Nucleus accumbens (tissue), 56 donors: ENCODE results near the gene PRKCH.

ENCODE experiments used
- DNase-seq, 56 donors: peaks; one replicate each; lab custom pipeline; 2025; lab: John Stamatoyannopoulos, UW

Gene PRKCH

DNA sequence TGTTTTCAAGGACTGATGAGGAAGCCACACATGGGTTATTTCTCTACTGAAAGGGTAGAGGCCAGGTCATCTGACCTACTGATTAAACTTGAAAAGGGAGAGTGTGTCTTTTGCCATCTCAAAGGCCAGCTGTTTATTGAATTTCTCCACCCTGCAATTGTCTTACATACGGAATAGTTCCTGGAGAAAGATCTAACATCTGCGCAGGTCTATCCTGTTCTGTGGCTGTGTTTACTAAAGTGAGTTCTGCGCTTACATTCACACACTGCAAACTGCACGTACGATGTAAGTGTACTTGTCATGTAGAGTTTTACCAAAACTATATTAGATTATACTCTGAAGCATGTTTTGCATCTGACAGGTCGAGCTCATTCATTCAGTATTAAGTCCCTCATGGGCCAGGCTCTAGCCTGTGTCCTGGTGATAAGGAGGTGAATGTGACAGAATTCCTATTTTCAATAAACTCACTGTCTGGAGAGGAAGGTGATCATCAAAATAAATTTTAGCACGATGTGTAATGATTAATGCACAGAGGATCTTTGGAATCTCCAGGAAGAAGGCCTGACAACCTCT, 96.6 kb downstream of the PRKCH start:
- no peak for DNase-seq

DNA sequence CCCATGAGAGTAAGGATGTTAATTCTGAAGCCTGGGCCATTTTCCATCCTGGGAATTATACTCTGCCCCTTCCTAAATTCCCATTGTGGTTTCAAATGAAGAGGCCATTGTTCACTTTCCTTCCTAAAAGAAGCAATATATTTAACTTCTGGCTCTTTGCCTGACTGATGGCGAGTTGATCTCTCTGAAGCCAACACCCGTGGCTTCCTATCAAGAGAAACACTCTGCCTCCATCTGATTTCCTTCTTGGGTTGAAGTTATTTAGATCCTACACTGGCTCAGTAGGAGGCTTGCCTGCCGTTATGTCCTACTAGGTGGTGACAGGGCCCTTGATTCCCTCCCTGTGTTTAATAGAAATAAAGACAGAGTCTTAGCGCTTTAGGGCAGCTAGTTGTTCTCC, 97.4 kb downstream of the PRKCH start:
- DNase-seq = no peak

DNA sequence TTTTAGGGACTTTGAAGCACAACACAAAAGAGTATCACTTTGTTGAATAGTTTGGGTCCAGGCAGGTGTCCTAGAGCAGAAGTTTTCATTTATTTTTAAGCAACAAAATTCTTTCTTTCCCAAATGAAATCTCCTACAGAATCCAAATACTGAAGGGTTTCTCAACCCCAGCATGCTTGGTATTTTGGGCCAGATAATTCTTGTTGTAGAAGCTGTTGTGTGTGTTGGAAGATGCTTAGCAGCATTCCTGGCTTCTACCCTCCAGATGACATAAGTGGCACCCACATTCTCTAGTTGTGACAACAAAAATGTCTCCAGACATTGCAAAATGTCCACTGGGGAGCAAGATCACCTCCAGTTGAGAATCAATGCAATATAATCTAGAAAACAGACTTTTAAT, 97.8 kb downstream of the PRKCH start:
- no peak for DNase-seq

DNA sequence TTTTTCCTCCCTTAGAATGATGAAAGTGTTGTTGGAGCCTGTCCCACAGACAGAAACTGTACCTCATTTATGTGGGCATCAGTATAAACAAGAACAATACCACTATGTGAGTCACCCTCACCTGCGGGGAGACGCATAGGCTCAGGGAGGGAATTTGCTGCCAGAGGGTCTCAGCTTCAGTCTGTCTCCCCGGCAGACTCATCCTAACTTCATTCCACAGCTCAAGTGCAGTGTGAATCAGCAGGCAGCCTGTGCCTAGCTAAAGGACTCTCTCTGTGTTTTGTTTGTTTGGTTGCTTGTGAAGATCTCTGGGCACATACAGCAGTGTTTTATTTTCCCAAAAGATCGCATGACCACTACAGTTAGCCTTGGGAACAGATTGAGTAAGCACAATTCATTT, 98.9 kb downstream of the PRKCH start:
- DNase-seq = no peak

DNA sequence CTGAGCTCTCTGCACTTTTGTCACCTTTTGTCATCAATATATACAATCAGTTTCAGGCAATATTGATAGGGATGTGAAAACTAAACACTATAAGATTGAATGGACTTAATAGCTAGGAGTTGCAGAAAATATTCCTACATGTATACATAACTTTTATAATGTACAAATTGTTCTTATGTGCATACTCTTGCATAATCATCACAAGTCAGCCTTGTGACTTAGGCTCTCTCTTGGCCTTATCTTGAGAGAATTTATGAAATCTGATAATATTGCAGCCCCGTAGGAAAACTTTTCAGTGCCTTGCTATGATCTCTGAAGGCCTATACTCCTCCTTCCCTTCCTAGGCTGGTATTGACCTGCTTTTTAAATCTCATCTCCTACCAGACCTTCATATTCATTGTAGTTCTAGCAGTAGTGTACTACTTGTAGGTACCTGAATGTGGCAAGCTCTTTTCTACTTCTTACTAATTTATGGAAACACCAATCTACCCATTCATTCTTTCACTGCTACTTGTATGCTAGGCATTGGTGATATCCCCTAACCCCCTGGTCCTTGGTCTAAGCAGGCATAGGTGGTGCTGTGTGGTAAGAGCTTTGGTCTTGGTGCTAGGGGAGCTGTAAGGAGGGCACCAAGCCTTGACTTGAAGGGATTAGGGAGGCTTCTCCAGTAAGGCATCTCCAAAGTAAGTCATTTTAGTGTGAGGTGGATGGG, 100.0 kb downstream of the PRKCH start:
- no peak for DNase-seq

DNA sequence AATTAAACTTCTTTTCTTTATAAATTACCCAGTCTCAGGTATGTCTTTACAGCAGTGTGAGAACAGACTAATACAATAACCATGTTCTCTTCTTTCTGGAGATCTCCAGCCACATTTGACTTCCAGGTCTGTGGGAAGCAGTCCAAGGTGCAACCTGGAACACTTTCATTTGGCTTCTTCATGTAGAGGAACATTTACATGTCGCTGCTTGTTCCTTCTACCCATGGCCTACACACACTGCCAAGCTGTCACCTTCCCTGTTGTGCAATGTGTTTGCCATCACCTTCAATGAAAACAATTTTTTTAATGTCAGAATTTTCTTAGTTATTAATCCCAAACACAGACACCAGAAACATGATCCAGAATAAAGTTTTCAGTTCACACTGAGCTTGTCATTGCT, 104.7 kb downstream of the PRKCH start:
- no peak for DNase-seq

DNA sequence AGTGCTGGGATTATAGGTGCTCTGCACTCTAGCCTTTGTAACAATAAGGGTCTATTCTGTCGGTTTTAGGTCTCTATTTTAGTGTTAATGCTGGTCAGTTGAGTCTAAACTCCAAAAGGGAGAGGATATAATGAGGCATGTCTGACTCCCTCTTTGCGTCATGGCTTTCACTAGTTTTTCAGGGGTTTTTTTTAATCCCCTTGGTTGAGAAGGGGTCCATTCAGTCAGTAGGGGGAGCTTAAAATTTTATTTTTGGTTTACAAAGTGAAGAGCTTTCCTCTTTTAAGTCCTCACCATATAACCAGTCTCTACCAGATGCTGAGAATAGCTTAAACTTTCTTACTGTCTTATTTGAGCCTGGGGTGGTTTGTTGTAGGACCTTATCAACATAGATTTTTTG, 106.9 kb downstream of the PRKCH start:
- DNase-seq = no peak

DNA sequence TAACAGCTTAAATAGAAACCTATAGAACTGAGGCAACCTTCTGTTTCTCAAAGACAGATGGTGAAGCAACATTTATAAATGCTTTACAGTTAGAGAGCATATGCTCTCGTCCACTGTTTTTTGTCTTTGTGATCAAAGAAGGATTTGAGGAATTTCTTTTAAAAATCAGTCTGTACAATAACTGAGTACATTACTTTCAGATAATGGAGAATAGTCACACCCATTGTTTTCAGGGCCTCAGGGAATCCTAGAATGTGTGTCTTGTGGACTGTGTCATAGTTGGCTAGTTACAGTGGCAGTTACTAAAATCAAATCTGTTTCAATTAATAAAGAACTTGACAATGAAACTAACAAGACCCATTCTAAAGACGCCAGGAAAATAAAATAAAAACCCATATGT, 107.9 kb downstream of the PRKCH start:
- no peak for DNase-seq

DNA sequence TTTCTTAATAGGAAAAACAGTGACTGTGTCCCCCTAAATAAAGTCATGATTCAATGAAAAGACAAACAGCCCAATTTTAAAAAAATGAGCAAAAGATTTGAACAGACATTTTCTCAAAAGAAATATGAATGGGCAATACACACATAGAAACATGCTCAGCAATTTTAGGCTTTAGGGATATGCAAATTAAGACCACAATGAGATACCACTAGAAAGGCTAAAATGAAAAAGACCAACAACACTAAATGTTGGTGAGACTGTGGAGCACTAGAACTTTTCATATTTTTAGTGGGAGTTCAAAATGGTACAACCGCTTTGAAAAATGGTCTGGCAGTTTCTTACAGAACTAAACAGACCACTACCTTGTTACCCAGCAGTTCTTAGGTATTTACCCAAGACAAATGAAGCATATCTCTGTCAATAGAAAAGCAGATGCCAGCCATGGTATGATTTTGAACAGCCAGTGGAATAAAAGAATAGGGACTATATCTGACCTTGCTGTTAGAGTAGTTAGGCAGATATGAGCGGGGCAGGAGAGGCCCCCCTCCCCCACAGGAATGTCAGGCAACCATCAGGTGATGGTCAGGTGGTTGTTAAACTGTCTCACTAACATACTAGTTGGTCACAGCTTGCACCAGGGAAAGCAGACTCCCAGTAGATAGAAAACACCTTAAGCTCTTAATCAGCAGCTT, 108.8 kb downstream of the PRKCH start:
- no peak for DNase-seq

DNA sequence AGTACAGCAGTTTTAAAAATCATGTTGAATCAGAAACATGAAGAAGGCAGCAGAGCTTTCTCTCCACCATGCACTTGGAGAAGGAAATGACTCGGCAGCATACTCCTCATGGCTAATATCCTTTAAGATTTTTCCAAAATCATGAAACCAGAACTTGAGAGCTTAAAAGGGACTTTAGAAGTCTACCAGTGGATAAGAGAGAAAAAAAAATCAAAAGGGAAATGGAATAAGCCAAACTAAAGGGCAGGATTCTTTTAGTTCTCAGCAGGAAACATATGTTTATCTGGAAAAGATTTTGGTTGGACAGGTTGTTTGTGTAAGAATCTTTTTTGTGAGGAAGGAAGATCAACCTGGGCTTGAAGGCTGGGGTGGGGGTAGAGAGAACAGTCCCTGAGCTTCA, 111.8 kb downstream of the PRKCH start:
- no peak for DNase-seq

DNA sequence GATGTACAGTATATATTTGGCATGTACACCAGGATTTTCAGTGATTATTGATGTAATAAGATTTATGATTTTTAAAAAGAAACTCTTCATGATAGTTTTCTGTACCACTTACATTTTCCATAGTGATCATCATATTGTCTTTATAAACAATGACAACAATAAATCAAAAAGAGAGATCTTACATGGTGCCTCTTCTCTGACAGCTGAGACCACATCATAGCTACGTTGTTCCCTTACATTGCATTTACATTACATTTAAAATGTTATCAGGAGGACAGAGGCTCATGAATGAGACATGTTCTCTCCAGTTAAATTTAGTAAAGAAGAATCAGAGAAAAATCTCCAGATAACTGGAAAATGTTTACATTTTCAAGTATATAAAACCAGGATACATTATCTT, 112.4 kb downstream of the PRKCH start:
- no peak for DNase-seq

DNA sequence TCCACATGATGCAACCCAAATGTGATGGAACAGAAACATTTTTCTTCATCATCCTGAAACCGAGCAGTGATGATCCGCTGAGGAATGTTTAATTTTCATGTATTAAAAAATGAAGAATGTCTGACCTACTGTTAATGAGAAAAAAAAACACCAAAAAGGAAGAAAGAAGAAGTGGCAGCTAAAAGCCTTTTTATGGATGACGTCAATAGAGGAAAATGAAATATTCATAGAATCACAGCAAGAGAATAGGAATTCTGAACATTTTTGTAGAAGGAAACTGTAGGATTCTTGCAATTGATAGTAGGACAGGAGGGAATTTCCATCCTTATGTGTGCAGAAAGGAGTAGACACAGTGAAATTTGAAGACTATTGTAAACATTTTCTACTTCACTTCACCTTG, 112.9 kb downstream of the PRKCH start:
- DNase-seq = no peak

DNA sequence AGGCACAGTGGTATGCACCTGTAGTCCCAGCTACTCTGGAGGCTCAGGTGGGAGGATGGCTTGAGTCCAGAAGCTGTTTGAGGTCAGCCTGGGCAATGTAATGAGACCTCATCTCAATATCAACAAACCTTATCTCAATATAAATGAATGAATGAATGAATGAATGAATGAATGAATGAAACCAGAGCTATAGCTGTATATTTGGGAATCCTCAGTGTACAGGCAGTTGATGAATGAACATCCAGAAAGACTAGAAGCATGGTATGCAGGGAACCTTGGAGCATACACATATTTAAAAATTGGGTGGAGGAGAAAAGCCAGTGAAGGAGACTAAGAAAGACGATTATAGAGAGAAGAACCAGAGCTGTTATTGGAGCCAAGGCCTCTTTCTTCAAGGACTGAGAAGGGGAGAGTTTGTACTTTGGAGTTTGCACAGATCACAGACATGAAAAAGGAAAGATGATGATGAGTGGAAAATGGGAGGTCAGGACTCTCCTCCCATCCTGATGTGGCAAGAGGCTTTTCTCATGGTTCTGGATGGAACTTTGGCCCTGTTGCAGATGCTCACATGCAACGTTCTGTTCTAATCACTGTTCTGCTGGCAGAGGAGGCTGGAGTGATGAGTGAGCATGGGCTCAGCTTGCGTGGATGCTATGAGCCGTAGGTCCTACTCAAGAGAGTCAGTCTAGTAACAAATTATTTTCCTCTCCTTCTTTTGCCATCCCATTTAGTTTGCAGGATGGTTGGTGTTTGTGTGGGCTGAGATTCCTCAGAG, 114.4 kb downstream of the PRKCH start:
- no peak for DNase-seq

DNA sequence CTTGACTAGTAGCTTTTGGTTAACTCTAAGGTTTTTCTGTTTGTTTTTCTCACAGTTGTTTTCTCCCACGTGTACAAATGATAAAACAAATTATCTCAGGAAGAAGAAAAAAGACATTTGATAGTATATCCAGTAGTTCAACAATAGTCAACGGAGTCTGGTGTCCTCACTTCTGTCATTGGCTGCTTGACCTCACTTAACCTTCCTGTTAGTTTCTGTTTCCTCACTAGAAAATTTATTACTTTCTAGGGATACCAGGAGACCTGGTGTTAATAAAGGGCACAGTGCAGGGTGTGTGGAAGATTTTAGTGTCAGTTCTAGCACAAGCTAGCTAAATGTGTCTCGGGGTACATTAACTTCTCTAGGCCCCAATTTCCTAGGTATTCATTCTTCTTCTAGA, 116.0 kb downstream of the PRKCH start:
- DNase-seq = no peak

DNA sequence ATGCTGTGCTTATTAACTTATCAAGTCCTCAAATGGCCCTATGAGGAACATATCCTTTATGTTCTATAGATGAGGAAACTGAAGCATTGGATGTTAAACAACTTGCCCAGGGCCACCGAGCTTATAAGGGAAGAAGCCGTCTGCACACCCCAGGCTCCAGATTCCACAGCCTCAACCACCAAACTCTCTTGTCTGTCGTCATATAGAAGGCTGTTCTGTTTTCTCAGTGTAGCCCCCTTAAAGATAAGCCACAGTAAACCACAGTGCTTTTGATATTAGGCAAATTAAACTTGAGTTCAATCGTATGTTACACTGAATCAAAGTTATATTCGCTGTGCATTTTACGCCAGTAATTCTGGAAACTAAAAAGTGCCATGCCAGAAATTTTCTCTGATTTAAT, 116.7 kb downstream of the PRKCH start:
- DNase-seq = no peak

DNA sequence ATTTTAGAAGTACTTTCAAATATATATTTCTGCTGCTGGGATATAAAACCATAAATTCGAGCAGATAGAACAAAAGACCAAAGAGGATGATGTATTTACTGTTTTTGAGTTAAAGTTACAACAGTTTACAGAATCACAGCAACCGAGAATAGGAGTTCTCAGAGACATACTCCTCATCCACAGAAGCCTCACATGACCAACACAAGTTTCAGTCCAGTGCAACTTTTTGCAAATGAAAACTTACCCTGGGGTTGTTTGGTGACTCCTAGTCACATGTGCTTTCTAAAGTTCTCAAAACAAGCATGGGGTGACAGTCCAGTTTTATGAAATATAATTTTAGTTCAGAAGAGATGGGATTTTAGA, 117.1 kb downstream of the PRKCH start:
- no peak for DNase-seq

DNA sequence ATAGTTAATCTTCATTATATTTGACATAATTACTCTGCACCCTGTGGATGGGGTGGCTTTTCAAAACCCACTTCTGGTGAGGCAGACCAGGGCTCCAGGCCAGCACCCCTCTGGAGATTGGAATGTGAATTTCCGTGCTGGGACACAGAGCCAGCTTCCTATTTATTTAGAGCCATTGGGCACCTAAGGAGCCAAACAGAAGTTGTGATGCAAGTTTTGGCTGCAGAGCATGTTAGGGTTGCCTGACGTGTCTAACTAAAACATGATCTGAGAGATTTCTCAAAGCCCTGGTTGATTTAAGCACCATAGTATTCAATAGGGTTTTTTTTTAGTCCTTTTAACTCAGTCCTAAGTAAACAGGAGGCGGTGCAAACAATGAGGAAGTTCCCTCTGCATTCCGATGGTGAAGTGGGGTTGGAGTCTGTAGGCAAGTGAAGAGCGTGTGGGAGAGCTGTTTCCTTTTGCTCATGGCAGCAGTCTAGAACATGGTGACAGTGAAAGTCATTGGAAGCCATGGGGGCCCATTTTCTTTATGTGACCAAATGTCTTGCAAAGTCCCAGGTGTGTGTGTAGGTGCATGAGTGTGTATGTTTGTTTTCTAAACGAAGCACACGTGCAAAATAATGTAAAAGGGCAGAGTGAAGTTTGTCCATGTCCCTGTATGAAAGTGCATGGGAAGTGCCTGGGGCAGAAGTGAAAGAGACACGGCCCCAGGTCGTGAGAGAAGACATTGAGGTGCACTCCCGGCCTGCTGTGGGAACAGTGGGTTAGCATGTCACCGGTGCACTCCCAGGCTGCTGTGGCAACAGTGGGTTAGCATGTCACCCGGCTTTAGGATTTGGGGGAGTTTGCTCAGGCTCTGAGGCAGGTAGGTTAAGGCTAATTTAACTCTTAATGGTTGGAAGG, 117.7 kb downstream of the PRKCH start:
- DNase-seq = peak in 2 of 56 donors; percentile 23 to 24

DNA sequence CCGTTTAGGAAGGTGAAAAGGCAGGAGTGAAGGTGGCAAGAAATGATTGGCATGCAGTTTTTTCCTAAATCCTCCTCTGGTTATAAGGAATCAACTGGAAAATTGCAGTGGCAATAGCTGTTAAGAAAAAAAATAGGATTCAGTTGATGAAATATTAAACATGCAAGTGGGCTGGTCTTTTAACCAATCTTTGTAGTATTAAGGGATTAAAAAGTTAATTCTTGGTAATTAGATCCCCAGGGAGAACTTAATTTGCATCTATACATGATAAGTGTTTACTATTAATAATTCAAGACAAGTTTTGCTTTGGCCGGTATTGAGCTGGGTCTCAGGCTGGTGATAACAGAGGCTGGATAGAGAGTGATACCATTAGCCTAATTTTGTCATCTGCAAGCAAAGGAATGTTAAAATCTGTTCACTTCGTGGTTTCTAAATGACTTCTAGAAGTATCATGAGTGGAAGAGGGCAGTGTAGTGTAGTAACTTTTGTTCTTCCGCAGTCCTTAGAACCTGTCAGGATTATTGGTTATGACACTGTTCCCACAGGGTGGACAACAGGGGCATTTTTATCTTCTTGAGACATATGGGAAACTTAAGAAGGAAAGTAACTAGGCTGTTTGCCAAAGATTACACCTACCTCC, 118.5 kb downstream of the PRKCH start:
- DNase-seq = no peak

DNA sequence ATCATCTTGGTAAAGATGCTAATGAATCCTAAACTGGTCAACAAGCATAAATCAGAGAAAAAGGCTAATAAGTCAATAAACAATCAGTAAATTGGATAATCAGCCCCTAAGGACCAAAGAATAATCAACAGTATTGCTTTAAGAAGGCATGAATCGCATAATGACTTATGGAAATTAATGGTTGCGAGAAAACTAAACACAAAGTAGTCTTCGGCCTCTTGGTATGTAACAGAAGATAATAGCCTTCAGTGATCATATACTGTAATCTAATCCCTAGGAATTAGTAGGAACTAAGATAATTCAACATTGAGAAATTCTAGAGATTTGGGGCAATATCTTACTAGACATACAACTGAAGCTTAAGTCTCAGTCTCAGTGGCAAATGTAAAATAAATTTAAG, 122.1 kb downstream of the PRKCH start:
- no peak for DNase-seq

DNA sequence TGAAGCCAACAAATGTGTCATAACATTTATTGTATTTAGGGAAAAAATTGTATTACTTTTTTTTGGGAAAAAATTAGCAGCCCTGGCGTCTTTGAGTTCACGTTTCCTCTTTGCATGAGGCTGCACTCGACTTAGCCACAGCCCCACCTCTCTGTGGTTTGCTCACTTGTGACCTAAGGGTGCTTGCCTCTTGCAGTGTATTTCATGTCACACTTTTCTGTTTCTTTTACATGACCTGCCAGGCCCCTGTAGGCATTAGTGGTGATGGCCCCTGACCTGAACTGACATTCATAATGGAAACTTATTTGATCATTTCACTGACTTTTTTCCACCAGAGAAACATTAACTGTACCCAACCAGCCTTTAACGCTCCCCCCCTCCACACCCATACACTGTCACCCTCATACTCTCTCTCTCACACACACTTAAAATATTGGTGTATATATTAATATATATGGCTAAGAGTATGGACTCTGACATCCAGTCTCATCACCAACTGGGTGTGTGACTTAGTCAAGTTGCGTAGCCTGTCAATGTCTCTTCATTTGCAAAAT, 122.9 kb downstream of the PRKCH start:
- DNase-seq = no peak
